ENCODE data around the gene SF3B4. TPM values are rescaled to one million over a fixed set of nuclear protein-coding genes. Genes with fewer than 3 reads are reported as not detected.
A peak's percentile ranks its signal among the peaks of the same experiment; 100 is the strongest.

Gene SF3B4
- total RNA-seq, 6 donors from 2014 or later, result 9.4 to 49.1 (median 15.2) TPM

- DNase-seq (no peak), ATAC-seq (ENCODE audit: low FRiP score in 2 of 2) (no peak)
- Histone ChIP-seq H3K27me3 (no peaks in the 10 kb centered on the region), H3K36me3 (peaks cover 38 to 62% (median 42%) of the 10 kb centered on the region in 4 donors), H3K4me1 (peaks cover 21 to 35% (median 29%) of the 10 kb centered on the region in 4 donors), H3K9me3 (no peaks in the 10 kb centered on the region), H3K27ac (peak overlapping the region; percentile 89 to 98 (median 96)), H3K4me3 (peak overlapping the region; percentile 80 to 98 (median 86))
- TF ChIP-seq POLR2A (IDR thresholded peaks at IDR 0.05), result no peak
- no peak for TF ChIP-seq EP300 (IDR thresholded peaks at IDR 0.05)
- TF ChIP-seq CTCF (IDR thresholded peaks at IDR 0.05), result no peak
- TF ChIP-seq POLR2AphosphoS5 (IDR thresholded peaks at IDR 0.05), result no peak
- 4 to 5% methylated on average over 10 of the region's 10 CpGs for whole genome bisulfite sequencing, 2 donors
These were observed 494 bp downstream of the SF3B4 start for GRCh38 chr1:149927056-149927562.

DNA sequence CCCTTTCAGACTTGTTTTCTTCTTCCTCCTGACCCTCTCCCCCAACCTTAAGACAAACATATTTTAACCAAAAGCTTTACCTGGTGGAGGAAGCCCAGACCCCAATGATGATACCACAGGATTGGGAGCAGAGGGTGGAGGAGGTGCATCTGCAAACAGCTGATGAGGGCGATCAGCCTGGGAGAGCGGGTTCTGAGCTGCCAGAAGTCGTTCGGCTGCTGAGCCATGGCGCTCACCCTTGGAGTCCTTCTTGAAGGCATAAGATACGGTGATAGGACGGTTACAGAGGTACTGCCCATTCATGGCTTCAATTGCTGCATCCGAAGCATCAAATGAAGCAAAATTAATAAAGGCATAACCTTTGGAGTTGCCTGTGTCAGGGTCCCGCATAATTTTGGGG lies 1.3 kb downstream of the SF3B4 start:
- Histone ChIP-seq H3K27me3 (no peaks in the 10 kb centered on the region), H3K27ac (no peak overlapping the region), H3K4me1 (peaks cover 21 to 35% (median 29%) of the 10 kb centered on the region in 4 donors), H3K4me3 (peak overlapping the region in 1 of 4 donors; percentile 98), H3K9me3 (no peaks in the 10 kb centered on the region), H3K36me3 (peaks cover 38 to 61% (median 44%) of the 10 kb centered on the region in 4 donors)
- ATAC-seq (ENCODE audit: low FRiP score in 2 of 2) (no peak), DNase-seq (no peak)
- 93 to 95% methylated on average over 9 of the region's 9 CpGs for WGBS, 2 donors
- TF ChIP-seq POLR2AphosphoS5 (IDR thresholded peaks at IDR 0.05) (no peak), EP300 (IDR thresholded peaks at IDR 0.05) (no peak)

DNA sequence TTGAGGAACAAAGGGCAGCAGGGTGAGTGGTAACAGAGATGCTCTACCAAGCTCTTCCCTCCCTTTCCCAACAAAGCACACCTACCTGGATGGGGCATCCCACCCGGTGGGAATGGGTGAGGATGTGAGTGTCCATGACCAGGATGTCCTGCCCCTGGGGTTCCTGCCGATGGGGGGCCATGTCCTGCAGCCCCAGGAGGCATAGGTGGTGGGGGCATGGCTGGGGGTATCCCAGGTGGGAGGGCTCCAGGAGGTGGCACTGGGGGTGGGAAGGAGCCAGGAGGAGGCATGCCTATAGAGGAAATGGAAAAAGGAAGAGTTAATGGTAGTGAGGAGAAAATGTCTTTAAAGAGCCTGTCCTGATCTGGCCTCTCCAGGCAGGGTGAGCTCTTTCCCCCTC lies 1.9 kb downstream of the SF3B4 start:
- TF ChIP-seq EP300 (IDR thresholded peaks at IDR 0.05), result no peak
- no peak for TF ChIP-seq POLR2AphosphoS5 (IDR thresholded peaks at IDR 0.05)
- no peak for TF ChIP-seq CTCF (IDR thresholded peaks at IDR 0.05)
- Histone ChIP-seq H3K9me3 (no peaks in the 10 kb centered on the region), H3K27ac (no peak overlapping the region), H3K4me1 (peaks cover 21 to 35% (median 29%) of the 10 kb centered on the region in 4 donors), H3K36me3 (peaks cover 38 to 61% (median 44%) of the 10 kb centered on the region in 4 donors), H3K4me3 (peak overlapping the region in 1 of 4 donors; percentile 98), H3K27me3 (no peaks in the 10 kb centered on the region)
- DNase-seq (no peak), ATAC-seq (ENCODE audit: low FRiP score in 2 of 2) (no peak)
- WGBS, 2 donors, result 60 to 90% methylated on average over 2 of the region's 2 CpGs

DNA sequence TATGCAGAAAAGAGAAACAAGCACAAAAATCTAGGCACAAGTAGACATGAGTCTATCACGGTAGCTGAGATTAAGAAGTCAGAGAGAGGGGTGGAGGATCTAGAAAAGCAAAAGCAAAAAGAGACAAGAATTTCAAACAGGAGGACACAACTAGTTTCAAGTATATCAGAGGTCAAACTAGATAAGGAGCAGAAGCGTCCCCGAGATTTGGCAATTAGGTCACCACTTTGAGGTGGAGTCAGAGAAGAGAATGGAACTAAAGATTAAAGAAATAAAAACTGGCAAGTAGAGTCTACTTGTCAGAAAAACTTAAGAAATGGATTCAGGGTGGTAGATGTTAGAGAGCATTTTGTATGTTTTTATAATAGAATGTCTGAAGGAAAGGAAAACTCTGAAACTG lies 2.3 kb downstream of the SF3B4 start:
- WGBS, 2 donors, result 90 to 93% methylated on average over 3 of the region's 3 CpGs
- peaks cover 38 to 59% (median 44%) of the 10 kb centered on the region in 4 donors for H3K36me3 ChIP-seq
- no peak for TF ChIP-seq EP300 (IDR thresholded peaks at IDR 0.05)
- TF ChIP-seq POLR2A (IDR thresholded peaks at IDR 0.05), result no peak
- no peak for TF ChIP-seq CTCF (IDR thresholded peaks at IDR 0.05)
- no peak for TF ChIP-seq POLR2AphosphoS5 (IDR thresholded peaks at IDR 0.05)
- H3K9me3 ChIP-seq, result no peaks in the 10 kb centered on the region
- no peak for ATAC-seq (ENCODE audit: low FRiP score in 2 of 2)
- H3K4me1 ChIP-seq, result peaks cover 21 to 35% (median 29%) of the 10 kb centered on the region in 4 donors
- H3K27me3 ChIP-seq, result no peaks in the 10 kb centered on the region
- DNase-seq, result no peak
- no peak overlapping the region for H3K4me3 ChIP-seq
- no peak overlapping the region for H3K27ac ChIP-seq

DNA sequence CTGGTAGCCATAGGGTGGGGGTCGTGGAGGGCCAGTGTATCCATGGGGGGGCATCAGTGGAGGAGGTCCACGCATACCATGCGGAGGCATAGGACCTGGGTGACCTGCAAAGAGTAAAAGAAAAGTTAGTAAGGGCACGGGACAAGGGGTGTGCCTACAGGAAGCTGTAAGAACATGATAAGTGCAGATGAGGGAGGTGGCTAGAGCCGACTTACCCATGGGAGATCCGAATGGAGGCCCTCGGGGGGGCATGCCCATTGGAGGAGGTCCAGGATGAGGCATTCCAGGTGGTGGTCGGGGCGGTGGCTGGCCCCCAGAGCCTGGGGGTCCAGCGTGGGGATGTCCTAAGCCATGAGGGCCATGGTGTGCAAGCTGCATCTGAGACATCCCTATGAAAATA lies 4.0 kb downstream of the SF3B4 start:
- WGBS, 2 donors, result 88% methylated on average over 10 of the region's 10 CpGs

More for the DNA sequence above, 4.0 kb downstream of the SF3B4 start:
- no peak overlapping the region for H3K4me3 ChIP-seq
- H3K9me3 ChIP-seq, result no peaks in the 10 kb centered on the region
- H3K27me3 ChIP-seq, result no peaks in the 10 kb centered on the region
- H3K4me1 ChIP-seq, result peaks cover 21 to 32% (median 27%) of the 10 kb centered on the region in 4 donors
- no peak overlapping the region for H3K27ac ChIP-seq
- TF ChIP-seq POLR2AphosphoS5 (IDR thresholded peaks at IDR 0.05) (no peak), EP300 (IDR thresholded peaks at IDR 0.05) (no peak), POLR2A (IDR thresholded peaks at IDR 0.05) (no peak), CTCF (IDR thresholded peaks at IDR 0.05) (no peak)
- DNase-seq, result peak in 1 of 2 donors; percentile 41
- peaks cover 38 to 54% (median 44%) of the 10 kb centered on the region in 4 donors for H3K36me3 ChIP-seq
- ATAC-seq (ENCODE audit: low FRiP score in 2 of 2), result no peak

Data from upper lobe of left lung (tissue), 6 donors.